NCI-H748 treated with DMSO at 0.1 percent for 48 hours (cell line): ENCODE measurements around the gene ARHGEF40.

Experiments used
- DNase-seq: peaks from one replicate; lab custom pipeline; 2025; lab: John Stamatoyannopoulos, UW

ARHGEF40 gene

DNA sequence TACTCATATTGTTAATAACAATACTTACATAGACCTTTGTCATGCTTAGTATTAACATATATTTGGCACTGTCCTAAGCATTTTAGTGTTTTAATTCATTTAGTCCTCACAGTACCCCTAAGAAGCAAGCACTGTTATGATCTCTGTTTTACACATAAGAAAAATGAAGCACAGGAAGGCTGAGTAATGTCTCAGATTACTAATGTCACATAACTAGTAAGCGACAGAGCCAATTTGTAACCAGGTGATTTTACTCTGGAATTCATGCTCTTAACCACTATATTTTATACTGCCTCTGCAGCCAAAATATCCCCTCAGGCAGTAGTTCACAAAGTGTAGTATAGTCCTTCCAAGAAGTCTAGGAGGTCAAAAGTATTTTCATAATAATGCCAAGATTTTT lies 51.0 kb downstream of the ARHGEF40 start:
- DNase-seq: no peak

GRCh38 chr14:21123429-21123828 lies 53.3 kb downstream of the ARHGEF40 start:
- DNase-seq: no peak

GRCh38 chr14:21133901-21134300 lies 63.8 kb downstream of the ARHGEF40 start:
- DNase-seq: no peak

DNA sequence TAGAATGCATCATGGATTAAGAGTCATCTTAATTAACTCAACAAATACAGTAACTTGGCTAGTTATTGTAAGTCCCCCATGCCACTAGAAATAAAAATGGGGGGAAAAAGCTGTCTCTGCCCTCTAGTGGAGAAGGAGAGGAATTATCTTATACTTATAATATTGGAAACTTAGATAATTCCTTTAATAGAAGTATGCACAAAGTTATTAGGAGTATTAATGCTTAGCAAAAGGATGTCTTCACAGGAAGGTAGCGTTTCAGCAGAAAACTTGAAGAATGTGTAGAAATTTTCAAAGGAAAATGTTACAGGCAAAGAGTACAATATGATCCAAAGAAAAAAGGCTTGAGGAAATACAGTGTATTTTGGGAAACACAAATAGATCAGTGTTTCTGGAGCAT lies 65.9 kb downstream of the ARHGEF40 start:
- peak; percentile 8 for DNase-seq
